ENCODE measurements around the gene SCGB2B2.

GRCh38 chr19:34677386-34678084 lies 576 bp upstream of the SCGB2B2 start, which contains the start of gene ZNF302:
- TF ChIP-seq POLR2A (IDR thresholded peaks at IDR 0.05) (peak; percentile 65), CTCF (IDR thresholded peaks at IDR 0.05) (no peak)
